Fibroblast of mammary gland (primary cell): ENCODE results near the gene TLR9.
A peak's percentile ranks its signal among the peaks of the same experiment; 100 is the strongest.
"Not testable (repeated sequence)": the region's sequence is repeated elsewhere in the genome, so short reads cannot be mapped to it uniquely, and the experiment has no call there.

Source experiments
- DNase-seq: peaks from one replicate; pipeline ENCODE4 v3.0.0-alpha.2; 2010; ENCODE audit warnings: low read depth
- H3K4me3 ChIP-seq: 2 replicates; pipeline ENCODE4 v1.5.1; 2011; ENCODE audit warnings: low read depth, mild to moderate bottlenecking, low read length, moderate library complexity; ENCODE audit not compliant: control insufficient read depth
- TF ChIP-seq, protein P1 (sequence below): conservative IDR thresholded peaks from 2 replicates; pipeline ENCODE4 v1.5.1; 2011; ENCODE audit warnings: low read depth, low read length, inconsistent platforms; ENCODE audit not compliant: control insufficient read depth, insufficient read depth

The TLR9 gene

DNA sequence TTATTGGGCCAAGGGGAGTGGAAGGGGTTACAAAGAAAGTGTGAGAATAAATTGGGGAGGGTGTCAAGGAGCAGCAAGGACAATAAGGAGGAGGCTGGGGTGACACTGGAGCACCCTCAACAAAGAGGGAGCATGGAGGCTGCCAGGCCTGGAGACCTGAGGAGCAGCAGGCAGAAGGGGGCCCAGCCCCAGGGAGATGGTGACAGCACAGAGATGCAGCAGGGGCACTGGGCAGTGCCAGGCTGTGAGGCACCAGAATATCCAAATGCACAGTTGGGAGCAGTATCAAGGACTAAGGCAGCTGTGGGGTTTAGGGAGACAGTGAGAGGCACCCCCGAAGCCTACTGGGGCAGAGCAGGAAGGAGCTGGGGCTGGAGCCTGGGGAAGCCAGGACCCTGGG is 46.9 kb downstream of the TLR9 start:
- TF ChIP-seq, protein P1, sequence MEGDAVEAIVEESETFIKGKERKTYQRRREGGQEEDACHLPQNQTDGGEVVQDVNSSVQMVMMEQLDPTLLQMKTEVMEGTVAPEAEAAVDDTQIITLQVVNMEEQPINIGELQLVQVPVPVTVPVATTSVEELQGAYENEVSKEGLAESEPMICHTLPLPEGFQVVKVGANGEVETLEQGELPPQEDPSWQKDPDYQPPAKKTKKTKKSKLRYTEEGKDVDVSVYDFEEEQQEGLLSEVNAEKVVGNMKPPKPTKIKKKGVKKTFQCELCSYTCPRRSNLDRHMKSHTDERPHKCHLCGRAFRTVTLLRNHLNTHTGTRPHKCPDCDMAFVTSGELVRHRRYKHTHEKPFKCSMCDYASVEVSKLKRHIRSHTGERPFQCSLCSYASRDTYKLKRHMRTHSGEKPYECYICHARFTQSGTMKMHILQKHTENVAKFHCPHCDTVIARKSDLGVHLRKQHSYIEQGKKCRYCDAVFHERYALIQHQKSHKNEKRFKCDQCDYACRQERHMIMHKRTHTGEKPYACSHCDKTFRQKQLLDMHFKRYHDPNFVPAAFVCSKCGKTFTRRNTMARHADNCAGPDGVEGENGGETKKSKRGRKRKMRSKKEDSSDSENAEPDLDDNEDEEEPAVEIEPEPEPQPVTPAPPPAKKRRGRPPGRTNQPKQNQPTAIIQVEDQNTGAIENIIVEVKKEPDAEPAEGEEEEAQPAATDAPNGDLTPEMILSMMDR = no peak
- no peak overlapping the region for H3K4me3 ChIP-seq
- no peak for DNase-seq

DNA sequence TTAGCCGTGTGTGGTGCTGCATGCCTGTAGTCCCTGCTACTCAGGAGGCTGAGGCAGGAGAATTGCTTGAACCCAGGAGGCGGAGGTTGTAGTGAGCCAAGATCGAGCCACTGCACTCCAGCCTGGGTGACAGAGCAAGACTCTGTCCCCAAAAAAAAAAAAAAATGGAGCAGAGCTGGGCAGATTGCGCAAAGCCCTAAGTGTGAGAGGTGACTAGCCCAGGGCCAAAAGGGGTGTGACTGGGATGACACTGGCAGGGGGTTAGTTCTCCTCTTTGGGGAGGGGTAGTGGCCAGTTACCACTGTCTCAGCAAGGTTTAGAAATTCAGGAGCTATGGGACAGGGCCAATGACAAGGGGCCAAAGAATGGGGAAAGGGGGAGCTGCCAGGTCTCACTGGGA is 47.3 kb downstream of the TLR9 start:
- not testable (repeated sequence) for DNase-seq, H3K4me3 ChIP-seq

GRCh38 chr3:52177701-52178042 is 47.8 kb downstream of the TLR9 start:
- no peak overlapping the region for H3K4me3 ChIP-seq
- TF ChIP-seq, protein P1 = no peak
- no peak for DNase-seq

DNA sequence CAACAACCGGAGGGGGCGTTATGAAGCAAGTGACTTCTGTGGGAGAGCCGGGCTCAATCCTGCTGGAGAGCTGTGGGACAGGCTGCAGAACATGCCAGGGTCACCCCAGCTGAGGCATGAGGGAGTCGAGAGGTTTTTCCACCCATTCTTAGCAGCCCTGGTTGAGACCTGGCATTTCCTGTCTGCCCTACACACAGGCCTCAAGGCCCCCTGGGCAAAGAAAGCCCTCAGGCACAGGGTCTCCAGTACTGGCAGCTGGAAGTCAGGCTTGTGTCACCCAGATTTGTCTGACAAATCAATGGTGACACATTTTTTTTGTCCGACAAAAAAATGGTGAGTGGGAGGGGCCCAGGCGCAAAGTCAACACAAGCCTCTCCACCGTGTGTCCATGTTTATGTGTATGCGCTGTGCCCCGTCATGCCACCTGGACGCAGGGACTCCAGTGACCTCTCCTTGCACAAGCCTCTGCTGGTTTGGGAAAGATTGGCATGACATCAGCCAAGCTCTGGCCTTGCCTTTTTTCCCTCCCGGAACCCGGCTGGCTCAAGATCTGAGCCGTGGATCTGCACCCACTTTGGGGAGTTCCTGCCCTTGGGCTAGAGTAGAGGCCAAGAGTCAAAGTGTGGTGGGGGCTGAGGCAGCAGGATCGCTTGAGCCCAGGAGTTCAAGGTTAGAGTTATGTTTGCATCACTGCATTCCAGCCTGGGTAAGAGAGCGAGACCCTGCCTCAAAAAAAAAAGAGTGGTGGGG is 48.3 kb downstream of the TLR9 start:
- no peak overlapping the region for H3K4me3 ChIP-seq
- DNase-seq = no peak
- TF ChIP-seq, protein P1 = no peak

GRCh38 chr3:52176180-52176752 is 49.2 kb downstream of the TLR9 start:
- DNase-seq = no peak
- TF ChIP-seq, protein P1 = no peak
- no peak overlapping the region for H3K4me3 ChIP-seq

DNA sequence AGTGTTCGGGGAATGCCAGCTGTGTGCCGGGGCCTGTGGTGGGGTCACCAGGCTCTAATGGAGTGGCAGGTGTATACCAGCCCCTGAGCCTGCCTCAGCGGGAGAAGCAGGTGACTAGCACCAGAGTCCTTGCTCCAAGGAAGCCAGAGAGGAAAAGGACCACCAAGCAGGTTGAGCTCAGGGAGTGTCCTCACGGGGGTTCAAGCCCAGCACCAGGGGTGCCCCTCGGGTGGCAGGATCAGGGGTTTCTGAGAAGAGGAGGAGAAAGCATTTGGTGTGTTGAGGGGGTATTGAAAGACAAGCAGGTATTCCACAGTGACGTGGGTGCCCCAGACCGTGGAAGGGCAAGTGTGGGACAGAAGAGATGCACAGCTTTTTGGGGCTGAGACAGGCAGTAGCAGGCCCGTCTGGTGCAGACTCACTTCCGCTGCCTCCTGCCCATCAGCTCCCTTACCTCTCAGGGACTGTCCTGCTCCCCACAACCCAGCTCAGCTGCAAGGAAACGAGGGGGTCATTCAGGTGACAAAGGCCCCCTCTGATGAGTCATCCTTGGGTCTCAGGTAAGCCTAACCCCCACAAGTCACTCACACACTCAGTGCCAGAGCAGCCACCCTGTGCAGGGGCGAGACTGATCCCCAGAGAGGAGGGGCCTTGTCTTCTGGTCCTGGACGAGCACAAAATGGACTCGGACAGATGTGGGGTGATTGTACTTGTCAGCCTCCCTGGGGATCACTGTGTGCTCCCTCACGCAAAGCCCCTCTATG is 49.8 kb downstream of the TLR9 start:
- TF ChIP-seq, protein P1 = no peak
- no peak for DNase-seq
- H3K4me3 ChIP-seq = no peak overlapping the region

DNA sequence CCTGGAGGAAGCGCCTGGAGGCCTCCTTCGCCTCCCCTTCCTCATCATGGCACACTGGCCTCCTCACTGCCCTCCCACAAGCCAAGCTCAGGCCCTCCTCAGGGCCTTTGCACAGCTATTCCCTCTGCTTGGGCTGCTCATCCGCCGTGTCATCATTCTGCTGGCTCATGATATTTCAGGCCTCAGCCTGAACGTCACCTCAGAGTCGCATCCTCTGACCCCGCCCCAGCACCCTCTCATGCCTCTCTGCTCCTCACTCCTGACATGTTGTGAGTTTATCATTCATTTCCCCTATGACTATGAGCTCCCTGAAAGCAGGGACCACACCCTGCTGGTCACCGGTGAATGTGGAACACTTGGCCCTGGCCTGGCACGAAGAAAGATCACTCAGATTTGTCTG is 50.5 kb downstream of the TLR9 start:
- no peak overlapping the region for H3K4me3 ChIP-seq
- TF ChIP-seq, protein P1 = no peak
- DNase-seq = peak; percentile 40
